ENCODE results near the gene FRRS1.
"Not testable (repeated sequence)": the region's sequence is repeated elsewhere in the genome, so short reads cannot be mapped to it uniquely, and the experiment has no call there.

Gene FRRS1

DNA sequence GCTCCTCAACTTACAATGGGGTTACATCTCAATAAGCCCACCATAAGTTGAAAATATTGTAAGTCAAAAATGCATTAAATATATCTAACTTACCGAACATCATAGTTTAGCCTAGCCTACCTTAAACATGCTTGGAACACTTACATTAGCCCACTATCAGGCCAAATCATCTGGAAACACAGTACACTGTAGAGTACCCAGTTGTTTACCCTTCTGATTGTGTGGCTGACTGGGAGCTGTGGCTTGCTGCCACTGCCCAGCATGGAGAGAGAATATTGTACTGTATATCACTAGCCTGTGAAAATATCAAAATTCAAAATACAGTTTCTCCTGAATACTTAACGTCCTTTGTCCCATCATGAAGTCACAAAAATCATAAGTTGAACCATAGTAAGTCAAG, 40.4 kb upstream of the FRRS1 start:
- DNase-seq = no peak
- H3K27ac ChIP-seq = no peak overlapping the region
- H3K4me3 ChIP-seq (ENCODE audit: low read depth, low read length) = no peak overlapping the region
- in situ Hi-C loops (cut with HindIII; ENCODE audit: low pct_ligation_motif_present, low sequenced_read_pairs) = no loop called here
- no peaks in the 10 kb centered on the region for H3K36me3 ChIP-seq (replicated peaks)
- TF ChIP-seq, protein P1, sequence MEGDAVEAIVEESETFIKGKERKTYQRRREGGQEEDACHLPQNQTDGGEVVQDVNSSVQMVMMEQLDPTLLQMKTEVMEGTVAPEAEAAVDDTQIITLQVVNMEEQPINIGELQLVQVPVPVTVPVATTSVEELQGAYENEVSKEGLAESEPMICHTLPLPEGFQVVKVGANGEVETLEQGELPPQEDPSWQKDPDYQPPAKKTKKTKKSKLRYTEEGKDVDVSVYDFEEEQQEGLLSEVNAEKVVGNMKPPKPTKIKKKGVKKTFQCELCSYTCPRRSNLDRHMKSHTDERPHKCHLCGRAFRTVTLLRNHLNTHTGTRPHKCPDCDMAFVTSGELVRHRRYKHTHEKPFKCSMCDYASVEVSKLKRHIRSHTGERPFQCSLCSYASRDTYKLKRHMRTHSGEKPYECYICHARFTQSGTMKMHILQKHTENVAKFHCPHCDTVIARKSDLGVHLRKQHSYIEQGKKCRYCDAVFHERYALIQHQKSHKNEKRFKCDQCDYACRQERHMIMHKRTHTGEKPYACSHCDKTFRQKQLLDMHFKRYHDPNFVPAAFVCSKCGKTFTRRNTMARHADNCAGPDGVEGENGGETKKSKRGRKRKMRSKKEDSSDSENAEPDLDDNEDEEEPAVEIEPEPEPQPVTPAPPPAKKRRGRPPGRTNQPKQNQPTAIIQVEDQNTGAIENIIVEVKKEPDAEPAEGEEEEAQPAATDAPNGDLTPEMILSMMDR (IDR thresholded peaks at IDR 0.05; ENCODE audit: low read depth, low read length, missing control alignments) = no peak
- H3K27me3 ChIP-seq (replicated peaks) = peaks cover 2% of the 10 kb centered on the region

DNA sequence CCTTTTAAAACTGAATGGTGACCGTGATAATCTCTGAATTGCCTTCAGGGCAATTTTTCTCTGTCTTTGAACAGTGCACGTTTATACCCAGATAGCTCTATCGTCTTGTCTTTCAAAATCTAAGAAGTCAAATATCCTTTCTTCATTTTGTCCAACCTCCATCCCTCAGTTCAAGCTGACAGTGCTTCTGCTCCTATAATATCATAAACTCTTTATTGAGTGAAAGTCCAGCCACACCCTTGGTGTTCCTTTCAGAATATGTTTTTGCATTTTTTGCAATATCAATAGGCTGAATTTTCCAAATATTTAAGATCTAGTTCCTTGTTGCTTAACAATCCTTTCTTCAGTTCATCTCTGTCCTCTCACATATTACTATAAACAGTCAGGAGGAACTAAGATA, 35.1 kb upstream of the FRRS1 start:
- peaks cover 2% of the 10 kb centered on the region for H3K27me3 ChIP-seq (replicated peaks)
- in situ Hi-C loops (cut with HindIII; ENCODE audit: low pct_ligation_motif_present, low sequenced_read_pairs) = no loop called here
- TF ChIP-seq, protein P1 (IDR thresholded peaks at IDR 0.05; ENCODE audit: low read depth, low read length, missing control alignments) = no peak
- DNase-seq = no peak
- H3K27ac ChIP-seq = no peak overlapping the region
- no peak overlapping the region for H3K4me3 ChIP-seq (ENCODE audit: low read depth, low read length)
- H3K36me3 ChIP-seq (replicated peaks) = no peaks in the 10 kb centered on the region

DNA sequence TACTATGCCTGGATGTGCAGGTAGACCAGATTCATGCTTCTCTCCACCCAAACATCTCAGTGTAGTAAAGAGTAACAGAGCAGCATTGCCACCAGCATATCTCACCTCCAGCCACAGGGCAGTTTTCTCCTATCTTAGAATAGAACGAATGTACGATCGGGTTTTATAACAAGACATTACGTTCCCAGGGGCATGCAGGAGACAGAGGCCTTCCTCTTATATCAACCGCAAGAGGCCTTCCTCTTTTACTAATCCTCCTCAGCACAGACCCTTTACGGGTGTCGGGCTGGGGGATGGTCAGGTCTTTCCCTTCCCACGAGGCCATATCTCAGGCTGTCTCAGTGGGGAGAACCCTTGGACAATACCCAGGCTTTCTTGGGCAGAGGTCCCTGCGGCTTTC, 27.4 kb upstream of the FRRS1 start:
- H3K4me3 ChIP-seq (ENCODE audit: low read depth, low read length); DNase-seq; H3K27me3 ChIP-seq (replicated peaks); in situ Hi-C loops (cut with HindIII; ENCODE audit: low pct_ligation_motif_present, low sequenced_read_pairs); H3K27ac ChIP-seq; H3K36me3 ChIP-seq (replicated peaks): not testable (repeated sequence)

DNA sequence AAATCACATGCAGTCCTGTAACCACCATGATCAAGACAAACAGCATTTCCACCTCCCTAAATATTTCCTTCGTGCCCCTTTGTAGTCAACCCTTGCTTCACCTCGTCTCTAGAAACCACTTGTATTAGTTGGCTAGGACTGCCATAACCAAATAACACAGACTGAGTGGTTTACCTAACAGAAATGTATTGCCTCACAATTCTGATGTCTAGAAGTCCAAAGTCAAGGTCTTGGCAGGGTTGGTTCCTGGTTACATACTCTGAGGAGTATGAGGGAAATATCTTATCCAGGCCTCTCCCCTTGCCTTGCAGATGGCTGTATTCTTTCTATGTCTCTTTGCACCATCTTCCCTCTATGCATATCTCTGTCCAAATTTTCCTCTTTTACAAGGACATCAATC, 23.3 kb upstream of the FRRS1 start:
- Histone ChIP-seq H3K36me3 (replicated peaks) (no peaks in the 10 kb centered on the region), H3K27ac (no peak overlapping the region), H3K27me3 (replicated peaks) (no peaks in the 10 kb centered on the region), H3K4me3 (ENCODE audit: low read depth, low read length) (no peak overlapping the region)
- TF ChIP-seq, protein P1 (IDR thresholded peaks at IDR 0.05; ENCODE audit: low read depth, low read length, missing control alignments) = no peak
- in situ Hi-C loops (cut with HindIII; ENCODE audit: low pct_ligation_motif_present, low sequenced_read_pairs) = no loop called here
- no peak for DNase-seq

DNA sequence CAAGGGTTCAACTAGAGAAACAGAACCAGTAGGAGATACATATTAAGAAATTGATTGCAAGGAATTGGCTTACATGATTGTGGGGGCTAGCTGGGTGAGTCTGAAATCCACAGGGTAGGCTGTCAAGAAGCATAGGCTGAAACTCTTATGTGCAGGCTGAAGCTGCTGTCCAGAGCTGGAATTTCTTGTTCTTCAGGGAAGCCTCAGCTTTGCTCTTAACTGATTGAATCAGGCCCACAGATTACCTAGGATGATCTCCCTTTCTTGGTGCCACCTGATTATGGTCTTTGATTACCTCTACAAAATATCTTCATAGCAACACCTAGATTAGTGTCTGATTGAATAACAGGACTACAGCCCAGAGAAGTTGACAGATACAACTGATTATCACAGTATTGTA, 22.5 kb upstream of the FRRS1 start:
- Histone ChIP-seq H3K27me3 (replicated peaks) (no peaks in the 10 kb centered on the region), H3K36me3 (replicated peaks) (no peaks in the 10 kb centered on the region), H3K27ac (no peak overlapping the region), H3K4me3 (ENCODE audit: low read depth, low read length) (no peak overlapping the region)
- in situ Hi-C loops (cut with HindIII; ENCODE audit: low pct_ligation_motif_present, low sequenced_read_pairs) = no loop called here
- TF ChIP-seq, protein P1 (IDR thresholded peaks at IDR 0.05; ENCODE audit: low read depth, low read length, missing control alignments) = no peak
- DNase-seq = no peak

DNA sequence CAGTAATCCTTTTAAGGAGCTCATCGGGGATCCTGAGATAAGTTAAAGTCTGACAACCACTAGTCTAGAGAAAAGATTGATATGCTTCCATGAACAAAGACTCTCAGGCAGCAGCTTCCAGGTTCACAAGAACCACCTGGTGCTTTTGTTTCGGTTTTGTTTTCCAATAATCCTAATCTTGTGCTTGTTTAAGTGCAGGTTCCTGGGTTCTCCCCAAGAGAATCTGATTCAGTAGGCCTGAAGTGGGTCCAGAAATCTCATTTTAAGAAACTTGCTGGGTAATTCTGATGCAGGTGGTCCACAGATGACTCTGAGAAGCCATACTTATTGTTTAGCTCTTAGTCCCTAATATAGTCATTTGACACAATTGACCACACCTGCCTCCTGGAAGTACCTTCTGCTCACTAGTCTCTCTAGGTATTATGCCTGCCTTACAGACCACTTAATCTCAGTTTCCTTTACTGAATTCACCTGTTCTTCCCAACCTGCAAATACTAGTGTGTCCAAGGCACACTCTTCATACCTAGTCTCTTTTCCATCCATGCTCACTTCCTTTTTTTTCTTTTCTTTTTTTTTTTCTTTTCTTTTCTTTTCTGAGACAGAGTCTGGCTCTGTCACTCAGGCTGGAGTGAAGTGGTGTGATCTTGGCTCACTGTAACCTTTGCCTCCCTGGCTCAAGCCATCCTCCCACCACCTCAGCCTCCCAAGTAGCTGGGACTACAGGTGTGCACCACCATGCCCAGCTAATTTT, 20.5 kb upstream of the FRRS1 start:
- Histone ChIP-seq H3K4me3 (ENCODE audit: low read depth, low read length) (no peak overlapping the region), H3K36me3 (replicated peaks) (no peaks in the 10 kb centered on the region), H3K27ac (no peak overlapping the region), H3K27me3 (replicated peaks) (no peaks in the 10 kb centered on the region)
- DNase-seq = no peak
- in situ Hi-C loops (cut with HindIII; ENCODE audit: low pct_ligation_motif_present, low sequenced_read_pairs) = no loop called here
- TF ChIP-seq, protein P1 (IDR thresholded peaks at IDR 0.05; ENCODE audit: low read depth, low read length, missing control alignments) = no peak
